Colonic mucosa (tissue), 4 donors: ENCODE data around the gene SLC35B1. TPM values are rescaled to one million over a fixed set of nuclear protein-coding genes. Genes with fewer than 3 reads are reported as not detected.
A peak's percentile ranks its signal among the peaks of the same experiment; 100 is the strongest.
"Not testable (repeated sequence)": the region's sequence is repeated elsewhere in the genome, so short reads cannot be mapped to it uniquely, and the experiment has no call there.

Experiments
- DNase-seq: peaks from one replicate; pipeline ENCODE4 v3.0.0-alpha.2; 2020
- H3K27ac ChIP-seq: fragments of 200-600 bp; one replicate; pipeline ENCODE4 v1.8.0; 2021
- H3K27me3 ChIP-seq: fragments of 200-600 bp; one replicate; pipeline ENCODE4 v1.8.0; 2021
- H3K36me3 ChIP-seq: fragments of 200-600 bp; one replicate; pipeline ENCODE4 v1.8.0; 2021
- H3K4me1 ChIP-seq: fragments of 200-600 bp; one replicate; pipeline ENCODE4 v1.8.0; 2021; ENCODE audit warnings: mild to moderate bottlenecking
- H3K4me3 ChIP-seq: fragments of 200-600 bp; one replicate; pipeline ENCODE4 v1.8.0; 2021
- H3K9ac ChIP-seq, 2 donors: one replicate each; pipeline ENCODE4 v1.7.0; 2013; ENCODE audit warnings: control low read depth in 2 of 2, low read depth in 2 of 2, low read length in 2 of 2
- H3K9me3 ChIP-seq: fragments of 200-600 bp; one replicate; pipeline ENCODE4 v1.8.0; 2021
- CTCF ChIP-seq: fragments of 200-600 bp; IDR thresholded peaks from one replicate; pipeline ENCODE4 v1.8.0; 2022; ENCODE audit warnings: antibody characterized with exemption, mild to moderate bottlenecking
- intact Hi-C: fragments of 100-400 bp; cut with DNase I; formaldehyde crosslinking; loops from one replicate; pipeline ENCODE4 v1.14.1; 2022
- total RNA-seq, 2 donors: library from RNA; stranded (reverse); fragmentation: NEBNext Ultra II Directional in 1 of 2; extraction: Animal tissue kit (Norgen Biotek cat#: 25700) in 1 of 2; gene quantifications; one replicate each; pipeline ENCODE4 v1.2.1, GENCODE V29; 2021
- donor health status: healthy.
- donor health status: DM: no; HTN: no; CAD: no.
- donor health status: DM: no; HTN: no; CAD: no.

The SLC35B1 gene
- total RNA-seq, 2 donors from 2014 or later = 43.0 to 73.5 TPM

DNA sequence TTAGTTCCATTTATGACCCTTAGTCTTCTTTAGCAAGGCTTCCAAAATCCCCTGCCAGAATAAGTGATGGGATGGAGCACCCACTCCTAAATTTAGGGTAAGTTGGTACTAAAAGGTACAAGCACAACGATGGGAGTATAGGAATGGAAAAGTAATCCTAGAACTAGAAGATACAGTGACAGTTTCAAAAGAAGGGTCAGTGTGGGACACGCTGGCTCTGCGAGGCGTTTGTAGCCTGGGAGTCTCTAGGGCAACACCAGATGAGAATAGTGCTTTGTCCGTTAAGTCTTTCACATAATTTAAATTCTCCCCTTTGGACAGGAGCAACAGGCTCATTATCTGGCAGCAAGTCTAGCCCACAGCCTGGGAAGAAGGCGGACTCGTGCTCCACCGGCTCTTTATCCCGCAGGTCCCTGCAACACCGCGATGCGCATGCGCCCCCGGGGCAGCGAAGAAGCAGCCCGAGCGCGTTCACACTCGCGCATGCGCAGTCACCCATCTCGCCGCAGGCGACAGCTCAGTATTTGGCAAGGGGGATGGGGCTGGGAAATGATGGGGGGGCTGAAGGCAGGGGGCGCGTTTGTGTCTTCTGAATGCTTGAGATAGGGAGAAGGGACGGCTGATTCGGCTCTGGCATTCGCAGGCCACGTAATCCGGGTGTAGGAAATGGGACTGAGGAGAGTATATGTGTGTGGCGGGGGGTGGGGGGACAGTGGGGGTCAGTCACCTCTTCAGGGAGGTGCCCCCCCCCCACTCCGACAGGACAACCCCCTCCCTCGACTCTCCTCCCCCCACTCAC, 30.4 kb downstream of the SLC35B1 start:
- DNase-seq = peak; percentile 97
- intact Hi-C loops = no loop called here
- H3K4me1 ChIP-seq = peaks cover 17% of the 10 kb centered on the region

DNA sequence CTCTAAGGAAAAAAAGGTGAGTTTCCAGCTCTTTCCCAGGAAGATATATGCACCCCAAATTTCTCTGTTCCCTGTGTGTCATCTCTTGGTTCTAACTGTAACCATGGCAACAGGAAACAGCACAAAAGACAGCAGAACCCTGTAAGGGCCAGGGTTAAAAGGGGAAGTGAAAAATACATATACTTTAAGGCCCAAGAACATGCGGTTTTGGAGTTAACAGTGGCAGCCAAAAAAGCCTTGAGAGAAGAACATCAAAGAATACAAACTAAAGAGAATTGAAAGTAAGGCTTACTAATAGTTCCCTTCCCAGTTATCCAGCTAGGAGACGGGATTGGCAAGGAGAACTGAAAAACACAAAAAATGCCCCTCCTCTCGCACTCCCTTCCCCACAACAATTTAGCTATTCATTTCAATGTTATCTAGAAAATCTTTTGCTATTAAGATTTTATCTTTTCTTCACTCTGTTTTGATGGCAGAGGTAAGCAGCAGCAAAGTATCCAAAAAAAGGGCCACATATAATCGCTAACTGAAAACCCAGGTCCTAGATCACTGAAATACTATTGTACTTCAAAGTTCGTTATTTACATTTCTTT, 31.4 kb downstream of the SLC35B1 start:
- intact Hi-C loops = no loop called here
- no peaks in the 10 kb centered on the region for H3K36me3 ChIP-seq
- DNase-seq = no peak
- H3K9ac ChIP-seq = peak overlapping the region; percentile 89 to 92
- TF ChIP-seq CTCF = no peak
- H3K4me3 ChIP-seq = peak overlapping the region; percentile 59
- peaks cover 17% of the 10 kb centered on the region for H3K4me1 ChIP-seq
- H3K9me3 ChIP-seq = no peaks in the 10 kb centered on the region
- no peaks in the 10 kb centered on the region for H3K27me3 ChIP-seq
- peak overlapping the region; percentile 97 for H3K27ac ChIP-seq

More for the DNA sequence above, 30.4 kb downstream of the SLC35B1 start:
- Histone ChIP-seq H3K36me3 (no peaks in the 10 kb centered on the region), H3K9me3 (no peaks in the 10 kb centered on the region), H3K27me3 (no peaks in the 10 kb centered on the region), H3K4me3 (peak overlapping the region; percentile 59), H3K9ac (peak overlapping the region; percentile 89 to 92), H3K27ac (peak overlapping the region; percentile 97)
- TF ChIP-seq CTCF = no peak

DNA sequence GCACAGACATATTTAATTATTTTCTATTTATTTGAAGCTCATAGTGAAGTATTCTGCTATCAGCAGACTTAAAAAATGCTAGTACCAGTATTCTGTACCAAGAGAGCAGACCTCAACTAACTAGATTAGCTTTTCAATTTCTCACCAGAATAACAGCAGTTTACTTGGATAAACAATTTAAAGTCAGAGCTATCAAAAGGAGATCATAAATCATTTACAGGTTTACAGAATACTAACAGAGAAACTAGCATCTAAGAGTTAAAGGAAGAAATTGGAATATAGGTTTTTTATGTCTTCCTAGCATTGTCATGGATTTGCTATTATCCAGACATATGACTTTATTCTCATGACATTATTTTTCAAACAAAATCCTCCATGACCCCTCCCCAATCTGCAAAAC, 33.3 kb downstream of the SLC35B1 start:
- no peak overlapping the region for H3K9ac ChIP-seq
- H3K27ac ChIP-seq = no peak overlapping the region
- no peaks in the 10 kb centered on the region for H3K27me3 ChIP-seq
- no peak for DNase-seq
- TF ChIP-seq CTCF = no peak
- no peaks in the 10 kb centered on the region for H3K9me3 ChIP-seq
- intact Hi-C loops = no loop called here
- H3K4me1 ChIP-seq = peaks cover 17% of the 10 kb centered on the region
- no peaks in the 10 kb centered on the region for H3K36me3 ChIP-seq
- H3K4me3 ChIP-seq = no peak overlapping the region

- H3K36me3 ChIP-seq, H3K27me3 ChIP-seq, intact Hi-C loops, H3K4me3 ChIP-seq, H3K9me3 ChIP-seq, H3K9ac ChIP-seq, H3K27ac ChIP-seq, DNase-seq: not testable (repeated sequence)
- H3K4me1 ChIP-seq = peaks cover 17% of the 10 kb centered on the region
These were observed 34.1 kb downstream of the SLC35B1 start for GRCh38 chr17:49673679-49674078.

DNA sequence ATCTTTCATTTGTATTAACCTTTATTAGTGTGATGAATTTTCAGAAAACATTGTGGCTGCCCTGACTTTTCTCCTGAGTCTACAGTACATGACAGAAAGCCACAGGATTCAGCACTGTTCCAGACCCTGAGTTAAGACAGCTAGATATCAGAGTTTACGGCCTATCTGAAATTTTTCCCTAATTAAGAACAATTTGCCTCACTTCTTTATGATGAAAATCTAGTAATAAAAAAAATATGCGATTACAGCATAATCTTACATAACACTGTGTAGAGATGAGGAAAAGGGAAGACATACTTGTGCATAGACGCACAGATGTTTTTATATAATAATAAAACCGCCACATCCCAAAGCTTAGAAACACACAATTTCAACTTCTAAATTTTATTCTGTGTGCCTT, 37.1 kb downstream of the SLC35B1 start:
- Histone ChIP-seq H3K27ac (no peak overlapping the region), H3K4me1 (peaks cover 5% of the 10 kb centered on the region), H3K9ac (no peak overlapping the region), H3K9me3 (no peaks in the 10 kb centered on the region), H3K4me3 (no peak overlapping the region), H3K27me3 (no peaks in the 10 kb centered on the region), H3K36me3 (no peaks in the 10 kb centered on the region)
- intact Hi-C loops = no loop called here
- TF ChIP-seq CTCF = no peak
- DNase-seq = no peak

- intact Hi-C loops = no loop called here
- no peak overlapping the region for H3K4me3 ChIP-seq
- DNase-seq = no peak
- peaks cover 5% of the 10 kb centered on the region for H3K4me1 ChIP-seq
- no peaks in the 10 kb centered on the region for H3K9me3 ChIP-seq
- TF ChIP-seq CTCF = no peak
- no peaks in the 10 kb centered on the region for H3K27me3 ChIP-seq
- no peak overlapping the region for H3K27ac ChIP-seq
- no peaks in the 10 kb centered on the region for H3K36me3 ChIP-seq
- no peak overlapping the region for H3K9ac ChIP-seq
These were observed 37.8 kb downstream of the SLC35B1 start for GRCh38 chr17:49670002-49670401.
